ENCODE data around the gene NUDT8.

- no peak for TF ChIP-seq CTCF (IDR thresholded peaks at IDR 0.05)
- TF ChIP-seq POLR2A (IDR thresholded peaks at IDR 0.05): no peak
These were observed 4.1 kb upstream of the NUDT8 start for GRCh38 chr11:67633758-67634365.

Measured in adrenal gland (tissue), 5 donors.